ENCODE measurements around the gene SBF1.
"Not testable (repeated sequence)": the region's sequence is repeated elsewhere in the genome, so short reads cannot be mapped to it uniquely, and the experiment has no call there.

SBF1 gene, protein sequence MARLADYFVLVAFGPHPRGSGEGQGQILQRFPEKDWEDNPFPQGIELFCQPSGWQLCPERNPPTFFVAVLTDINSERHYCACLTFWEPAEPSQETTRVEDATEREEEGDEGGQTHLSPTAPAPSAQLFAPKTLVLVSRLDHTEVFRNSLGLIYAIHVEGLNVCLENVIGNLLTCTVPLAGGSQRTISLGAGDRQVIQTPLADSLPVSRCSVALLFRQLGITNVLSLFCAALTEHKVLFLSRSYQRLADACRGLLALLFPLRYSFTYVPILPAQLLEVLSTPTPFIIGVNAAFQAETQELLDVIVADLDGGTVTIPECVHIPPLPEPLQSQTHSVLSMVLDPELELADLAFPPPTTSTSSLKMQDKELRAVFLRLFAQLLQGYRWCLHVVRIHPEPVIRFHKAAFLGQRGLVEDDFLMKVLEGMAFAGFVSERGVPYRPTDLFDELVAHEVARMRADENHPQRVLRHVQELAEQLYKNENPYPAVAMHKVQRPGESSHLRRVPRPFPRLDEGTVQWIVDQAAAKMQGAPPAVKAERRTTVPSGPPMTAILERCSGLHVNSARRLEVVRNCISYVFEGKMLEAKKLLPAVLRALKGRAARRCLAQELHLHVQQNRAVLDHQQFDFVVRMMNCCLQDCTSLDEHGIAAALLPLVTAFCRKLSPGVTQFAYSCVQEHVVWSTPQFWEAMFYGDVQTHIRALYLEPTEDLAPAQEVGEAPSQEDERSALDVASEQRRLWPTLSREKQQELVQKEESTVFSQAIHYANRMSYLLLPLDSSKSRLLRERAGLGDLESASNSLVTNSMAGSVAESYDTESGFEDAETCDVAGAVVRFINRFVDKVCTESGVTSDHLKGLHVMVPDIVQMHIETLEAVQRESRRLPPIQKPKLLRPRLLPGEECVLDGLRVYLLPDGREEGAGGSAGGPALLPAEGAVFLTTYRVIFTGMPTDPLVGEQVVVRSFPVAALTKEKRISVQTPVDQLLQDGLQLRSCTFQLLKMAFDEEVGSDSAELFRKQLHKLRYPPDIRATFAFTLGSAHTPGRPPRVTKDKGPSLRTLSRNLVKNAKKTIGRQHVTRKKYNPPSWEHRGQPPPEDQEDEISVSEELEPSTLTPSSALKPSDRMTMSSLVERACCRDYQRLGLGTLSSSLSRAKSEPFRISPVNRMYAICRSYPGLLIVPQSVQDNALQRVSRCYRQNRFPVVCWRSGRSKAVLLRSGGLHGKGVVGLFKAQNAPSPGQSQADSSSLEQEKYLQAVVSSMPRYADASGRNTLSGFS (N-terminal part only)

DNA sequence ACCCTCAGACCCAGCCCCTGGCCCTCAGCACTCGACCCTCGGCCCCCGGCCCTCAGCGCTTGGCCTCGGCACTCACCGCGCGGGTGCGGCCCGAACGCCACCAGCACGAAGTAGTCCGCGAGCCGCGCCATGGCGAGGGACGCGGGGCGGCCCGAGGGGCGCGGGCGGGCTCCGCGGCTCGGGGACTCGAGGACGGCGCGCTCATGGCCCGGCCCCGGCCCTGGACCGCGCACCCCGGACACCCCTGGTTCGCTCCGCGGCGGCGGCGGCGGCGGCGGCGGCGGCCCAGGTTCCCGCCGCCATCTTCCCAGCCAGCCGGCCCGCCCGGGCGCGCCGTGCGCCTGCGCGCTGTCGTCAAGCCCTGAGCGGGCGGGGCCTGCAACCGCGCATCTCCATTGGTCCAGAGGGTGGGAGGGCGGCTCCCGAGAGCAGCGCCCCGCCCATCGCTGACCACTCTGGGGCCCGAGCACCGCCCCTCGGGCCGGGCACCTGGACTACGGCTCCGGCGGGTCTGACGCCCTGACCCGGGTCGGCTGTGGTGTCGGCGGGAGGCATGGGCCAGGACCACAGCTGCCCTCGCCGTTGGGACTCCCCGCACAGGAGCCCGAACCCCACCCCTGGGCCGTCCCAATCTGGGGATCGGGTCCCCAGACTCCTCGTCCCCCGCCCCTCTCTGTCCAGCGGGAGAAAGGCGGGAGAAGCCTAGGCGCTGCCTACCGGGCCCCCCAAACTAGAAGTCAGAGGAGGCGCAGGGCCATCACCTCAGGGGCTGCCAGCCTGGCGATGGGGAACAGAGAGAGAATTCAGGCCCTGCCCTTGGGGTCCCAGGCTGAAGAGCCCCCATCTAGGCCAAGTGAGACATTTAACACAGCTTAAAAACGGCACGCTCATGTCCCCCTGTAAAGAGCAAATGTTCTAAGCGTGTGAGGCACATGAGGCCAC lies at the start of gene SBF1:
SBF1 (minus strand) TSS at position 326 of the 942 bp plus-strand sequence; CDS start at position 131, 195 bp downstream.
- peak; percentile 88 for DNase-seq (ENCODE audit: low read depth)

DNA sequence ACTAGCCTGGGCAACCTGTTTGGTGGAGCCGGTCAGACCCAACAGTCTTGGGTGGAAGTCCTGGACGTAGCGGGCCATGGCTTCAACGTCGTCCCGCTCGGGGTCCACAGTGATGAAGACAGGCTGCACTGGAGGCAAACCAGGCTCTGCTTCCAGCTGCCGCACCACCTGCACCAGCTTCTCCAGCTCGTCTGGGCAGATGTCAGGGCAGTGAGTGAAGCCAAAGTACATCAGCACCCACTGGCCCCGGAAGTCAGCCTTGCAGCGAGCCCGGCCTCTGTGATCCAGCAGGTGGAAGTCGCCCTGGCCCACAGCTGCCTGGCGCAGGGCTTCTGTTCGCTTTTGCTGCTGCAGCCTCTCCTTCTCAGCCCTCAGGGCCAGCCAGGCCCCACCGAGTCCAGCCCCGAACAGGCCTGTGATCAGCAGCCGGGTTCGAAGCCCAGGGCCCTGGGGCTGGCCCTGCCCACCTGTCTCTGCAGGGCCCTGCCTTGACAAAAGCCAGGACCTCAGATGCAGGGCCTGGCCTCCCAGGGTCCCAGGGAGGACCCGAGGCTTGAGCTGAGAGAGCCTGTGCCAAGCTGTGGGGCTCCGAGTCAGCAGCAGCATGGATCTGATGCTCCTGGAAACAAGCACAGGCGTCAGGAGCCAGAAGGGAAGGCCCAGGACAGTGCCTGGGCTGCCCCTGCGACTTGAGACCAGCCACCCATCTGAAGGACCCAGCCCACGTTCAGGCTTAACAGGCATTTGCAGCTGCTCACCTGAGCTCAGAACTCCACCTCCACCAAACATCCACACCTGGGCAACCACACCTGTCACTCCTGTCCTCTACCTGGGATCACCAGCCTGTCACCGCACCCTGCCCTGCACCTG lies 49.2 kb upstream of the SBF1 start:
- DNase-seq (ENCODE audit: low read depth) = no peak

DNA sequence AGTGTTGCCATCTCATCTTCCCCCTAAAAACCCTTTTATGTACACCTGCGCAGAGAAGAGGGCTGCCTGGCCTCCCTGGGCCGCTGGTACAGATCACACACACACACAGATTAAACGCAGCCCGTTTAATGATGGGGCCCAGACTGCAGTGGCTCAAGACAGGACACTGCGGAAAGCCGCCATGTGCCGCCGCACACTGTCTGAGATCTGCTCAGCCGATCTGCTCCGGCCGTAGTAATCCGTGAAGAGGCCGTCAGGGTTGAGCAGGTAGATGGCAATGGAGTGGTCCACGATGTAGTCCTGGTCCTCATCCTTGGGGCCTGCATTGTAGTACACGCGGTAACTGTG lies 48.6 kb upstream of the SBF1 start:
- DNase-seq (ENCODE audit: low read depth) = no peak

DNA sequence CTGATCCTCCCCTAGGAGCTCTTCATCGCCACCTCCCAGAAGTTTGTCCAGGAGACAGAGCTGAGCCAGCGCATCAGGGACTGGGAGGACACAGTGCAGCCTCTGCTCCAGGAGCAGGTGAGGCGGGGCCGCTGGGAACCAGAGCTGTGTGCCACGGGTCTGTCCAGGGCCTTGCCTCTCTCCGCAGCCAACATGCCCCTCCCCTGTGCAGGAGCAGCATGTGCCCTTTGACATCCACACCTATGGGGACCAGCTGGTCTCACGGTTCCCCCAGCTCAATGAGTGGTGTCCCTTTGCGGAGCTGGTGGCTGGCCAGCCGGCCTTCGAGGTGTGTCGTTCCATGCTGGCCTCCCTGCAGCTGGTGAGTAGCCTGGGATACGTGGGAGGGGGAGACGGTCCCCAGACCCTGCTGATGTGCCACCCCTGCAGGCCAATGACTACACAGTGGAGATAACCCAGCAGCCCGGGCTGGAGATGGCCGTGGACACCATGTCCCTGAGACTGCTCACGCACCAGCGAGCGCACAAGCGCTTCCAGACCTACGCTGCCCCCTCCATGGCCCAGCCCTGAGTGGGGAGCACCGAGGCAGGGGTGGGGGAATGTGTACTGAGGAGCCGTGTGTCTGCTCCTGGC lies 48.1 kb upstream of the SBF1 start:
- no peak for DNase-seq (ENCODE audit: low read depth)

DNA sequence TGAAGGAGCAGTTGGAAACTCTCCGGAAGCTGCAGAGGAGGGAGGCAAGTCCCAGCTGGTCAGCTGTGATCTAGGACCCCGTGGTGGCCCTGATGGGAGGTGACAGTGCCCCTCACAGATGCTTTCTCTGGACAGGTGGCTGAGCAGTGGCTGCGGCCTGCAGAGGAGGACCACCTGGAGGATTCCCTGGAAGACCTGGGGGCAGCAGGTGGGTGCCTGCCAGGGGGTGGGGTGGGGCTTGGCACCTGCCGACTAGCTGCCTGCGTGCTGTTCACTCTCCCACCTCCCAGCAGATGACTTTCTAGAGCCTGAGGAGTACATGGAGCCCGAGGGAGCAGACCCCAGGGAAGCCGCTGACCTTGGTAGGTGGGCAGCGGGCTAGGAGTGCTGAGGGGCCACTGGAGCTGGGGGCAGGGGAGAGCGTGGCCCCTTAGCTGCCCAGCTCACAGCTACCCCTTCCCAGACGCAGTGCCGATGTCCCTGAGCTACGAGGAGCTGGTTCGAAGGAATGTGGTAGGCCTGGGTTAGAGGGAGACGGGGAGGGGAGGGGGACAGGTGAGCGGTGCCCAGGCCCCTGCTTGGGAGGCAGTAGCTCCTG lies 47.5 kb upstream of the SBF1 start:
- no peak for DNase-seq (ENCODE audit: low read depth)

DNA sequence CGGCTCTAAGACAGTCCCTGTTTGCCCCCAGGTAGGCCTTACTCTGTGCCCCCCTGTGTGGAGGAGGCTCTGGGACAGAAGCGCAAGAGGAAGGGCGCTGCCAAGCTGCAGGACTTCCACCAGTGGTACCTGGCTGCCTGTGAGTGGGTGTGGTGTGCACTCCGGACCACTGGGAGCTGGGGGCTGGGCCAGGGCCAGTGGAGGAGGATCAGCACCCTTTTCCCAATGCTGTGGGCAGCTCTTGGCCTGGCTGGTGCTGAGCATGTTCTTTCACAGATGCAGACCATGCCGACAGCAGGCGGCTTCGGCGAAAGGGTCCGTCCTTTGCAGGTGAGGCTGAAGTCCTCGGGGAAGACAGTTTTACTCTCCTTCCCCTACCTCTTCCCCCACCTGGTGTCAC lies 46.9 kb upstream of the SBF1 start:
- no peak for DNase-seq (ENCODE audit: low read depth)

DNA sequence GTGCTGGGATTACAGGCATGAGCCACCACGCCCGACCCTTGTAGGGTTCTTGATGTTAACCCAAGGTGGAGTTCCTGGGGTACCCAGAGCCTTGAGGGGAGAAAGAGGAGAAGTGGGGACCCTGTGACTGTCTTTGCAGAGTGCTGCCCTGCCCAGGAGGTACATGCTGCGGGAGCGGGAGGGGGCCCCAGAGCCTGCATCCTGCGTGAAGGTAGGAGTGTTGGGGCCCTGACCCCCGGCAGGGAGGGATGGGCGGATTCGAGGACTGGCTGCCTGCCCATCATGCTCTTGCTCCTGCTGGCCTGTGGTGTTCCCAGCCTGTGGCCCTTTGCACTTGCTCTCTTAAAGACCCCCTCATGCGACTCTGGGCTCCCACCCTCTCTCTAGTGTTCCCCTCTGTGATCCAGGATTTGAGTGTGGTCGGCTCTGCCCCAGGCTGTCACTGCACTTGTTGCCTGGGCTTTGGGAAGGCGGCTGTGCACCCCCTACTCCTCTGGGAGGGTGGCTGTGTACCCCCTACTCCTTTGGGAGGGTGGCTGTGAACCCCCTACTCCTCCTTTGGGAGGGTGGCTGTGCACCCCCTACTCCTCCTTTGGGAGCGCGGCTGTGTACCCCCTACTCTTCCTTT lies 46.1 kb upstream of the SBF1 start:
- no peak for DNase-seq (ENCODE audit: low read depth)

DNA sequence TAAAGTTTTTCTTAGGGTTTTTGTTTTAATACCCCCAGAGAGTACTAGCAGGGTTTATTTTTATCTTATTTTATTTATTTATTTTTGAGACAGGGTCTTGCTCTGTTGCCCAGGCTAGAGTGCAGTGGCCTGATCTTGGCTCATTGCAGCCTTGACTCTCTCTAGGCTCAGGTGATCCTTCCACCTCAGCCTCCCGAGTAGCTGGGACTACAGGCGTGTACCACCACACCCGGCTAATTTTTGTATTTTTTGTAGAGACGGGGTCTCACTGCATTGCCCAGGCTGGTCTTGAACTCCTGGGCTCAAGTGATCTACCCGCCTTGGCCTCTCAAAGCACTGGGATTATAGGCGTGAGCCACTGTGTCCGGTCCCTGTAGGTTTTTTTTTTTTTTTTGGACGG lies 45.3 kb upstream of the SBF1 start:
- not testable (repeated sequence) for DNase-seq (ENCODE audit: low read depth)

DNA sequence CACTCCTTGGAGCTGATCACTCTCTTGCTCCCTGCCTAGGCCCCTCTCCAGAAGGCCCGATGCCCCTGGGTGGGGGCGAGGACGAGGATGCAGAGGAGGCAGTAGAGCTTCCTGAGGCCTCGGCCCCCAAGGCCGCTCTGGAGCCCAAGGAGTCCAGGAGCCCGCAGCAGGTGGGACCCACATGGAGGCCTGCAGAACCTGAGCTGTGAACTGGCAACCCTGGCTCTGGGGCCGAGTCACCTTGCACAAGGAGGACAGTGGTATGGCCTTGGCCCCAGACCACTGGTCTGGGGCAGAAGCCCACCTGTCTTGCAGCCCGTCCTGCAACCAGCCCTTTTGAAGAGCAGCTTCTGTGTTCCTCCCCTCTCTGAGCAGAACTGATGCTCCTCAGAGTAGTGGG lies 44.3 kb upstream of the SBF1 start:
- DNase-seq (ENCODE audit: low read depth) = no peak

DNA sequence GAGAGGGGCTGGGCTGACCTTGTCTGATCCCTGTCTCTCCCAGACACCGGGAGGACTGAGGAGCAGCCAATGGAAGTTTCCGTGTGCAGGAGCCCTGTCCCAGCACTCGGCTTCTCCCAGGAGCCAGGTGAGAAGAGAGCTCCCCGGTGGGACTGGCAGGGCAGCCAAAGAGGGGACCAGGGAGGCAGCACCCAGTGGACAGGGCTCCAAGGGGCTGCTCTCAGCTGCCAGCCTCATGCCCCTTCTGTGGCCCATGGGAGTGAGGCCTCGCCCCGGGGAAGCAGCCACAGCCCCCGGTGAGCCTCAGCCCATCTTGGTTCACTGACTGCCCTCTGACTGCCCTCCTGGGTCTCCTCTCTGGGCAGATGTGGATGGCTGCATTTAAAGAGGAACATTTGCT lies 43.8 kb upstream of the SBF1 start:
- no peak for DNase-seq (ENCODE audit: low read depth)

DNA sequence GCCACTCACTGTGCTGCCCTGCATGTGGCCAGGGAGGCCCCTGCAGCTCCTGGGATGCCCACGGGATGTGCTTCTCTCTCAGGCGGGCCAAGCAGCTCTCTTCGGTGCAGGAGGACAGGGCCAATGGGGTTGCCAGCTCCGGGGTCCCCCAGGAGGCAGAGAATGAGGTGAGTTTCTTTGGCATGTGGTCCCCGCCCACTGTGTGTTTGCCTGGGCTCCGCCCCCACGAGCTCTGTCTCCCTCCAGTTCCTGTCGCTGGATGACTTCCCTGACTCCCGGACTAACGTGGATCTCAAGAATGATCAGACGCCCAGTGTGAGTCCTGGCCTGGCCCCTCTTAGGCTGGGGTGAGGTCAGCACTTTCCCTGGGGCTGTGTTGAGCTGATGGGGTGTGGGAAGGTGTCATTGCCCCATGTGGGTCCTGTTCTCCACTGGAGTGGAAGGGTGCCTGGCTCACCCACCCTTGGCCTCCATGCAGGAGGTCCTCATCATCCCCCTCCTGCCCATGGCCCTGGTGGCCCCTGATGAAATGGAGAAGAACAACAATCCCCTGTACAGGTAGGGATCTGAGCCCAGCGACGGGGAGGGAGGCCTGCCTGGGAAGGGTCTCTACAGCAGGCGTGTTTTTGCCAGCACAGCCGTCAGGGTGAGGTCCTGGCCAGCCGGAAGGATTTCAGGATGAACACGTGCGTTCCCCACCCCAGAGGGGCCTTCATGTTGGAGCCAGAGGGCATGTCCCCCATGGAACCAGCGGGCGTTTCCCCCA lies 42.8 kb upstream of the SBF1 start:
- no peak for DNase-seq (ENCODE audit: low read depth)

DNA sequence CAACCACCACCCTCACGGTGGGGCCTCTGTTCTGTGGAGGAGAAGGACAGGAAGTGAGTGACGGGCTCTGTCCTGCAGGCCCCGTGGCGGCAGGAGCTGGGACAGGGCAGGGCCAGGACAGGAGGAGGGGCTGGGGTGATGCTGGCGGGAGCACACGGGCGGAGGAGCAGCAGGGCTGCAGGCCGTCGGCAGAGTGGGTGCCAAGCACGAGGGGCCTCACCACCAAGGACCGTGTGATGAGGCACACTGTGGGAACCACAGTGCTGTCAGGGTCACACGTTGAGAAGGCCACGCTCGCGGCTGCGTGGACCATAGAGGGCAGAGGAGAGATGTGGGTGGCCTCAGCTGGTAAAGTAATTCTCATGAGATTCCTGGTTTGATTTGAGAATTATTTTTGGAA lies 42.1 kb upstream of the SBF1 start:
- no peak for DNase-seq (ENCODE audit: low read depth)

DNA sequence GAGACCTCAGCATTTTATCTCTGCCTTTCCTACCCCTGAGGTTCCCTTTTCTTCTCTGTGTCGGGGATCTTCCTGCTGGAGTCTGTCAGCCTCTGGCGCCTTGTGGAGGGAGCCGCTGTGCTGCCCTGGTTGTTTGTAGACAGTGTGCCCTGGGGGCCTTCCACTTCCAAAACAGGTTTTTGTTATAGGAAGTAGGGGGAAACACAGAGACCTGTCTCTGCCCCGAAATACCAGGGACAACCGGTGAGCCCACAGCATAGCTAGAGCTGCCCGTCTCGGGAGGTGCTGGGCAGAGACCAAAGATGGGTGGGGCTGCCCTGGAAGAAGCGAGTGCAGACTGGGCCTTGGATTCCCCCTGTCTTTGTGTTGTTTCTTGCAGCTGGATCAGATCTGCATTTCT lies 41.2 kb upstream of the SBF1 start:
- DNase-seq (ENCODE audit: low read depth) = no peak

DNA sequence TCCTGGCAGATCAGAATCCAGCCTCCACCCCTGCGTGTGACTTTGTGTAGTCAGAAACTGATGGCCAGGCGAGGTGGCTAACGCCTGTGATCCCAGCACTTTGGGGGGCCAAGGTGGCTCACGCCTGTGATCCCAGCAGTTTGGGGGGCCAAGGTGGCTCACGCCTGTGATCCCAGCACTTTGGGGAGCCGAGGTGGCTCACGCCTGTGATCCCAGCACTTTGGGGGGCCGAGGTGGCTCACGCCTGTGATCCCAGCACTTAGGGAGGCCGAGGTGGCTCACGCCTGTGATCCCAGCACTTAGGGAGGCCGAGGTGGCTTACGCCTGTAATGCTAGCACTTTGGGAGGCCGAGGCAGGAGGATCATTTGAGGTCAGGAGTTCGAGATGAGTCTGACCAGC lies 38.3 kb upstream of the SBF1 start:
- no peak for DNase-seq (ENCODE audit: low read depth)

DNA sequence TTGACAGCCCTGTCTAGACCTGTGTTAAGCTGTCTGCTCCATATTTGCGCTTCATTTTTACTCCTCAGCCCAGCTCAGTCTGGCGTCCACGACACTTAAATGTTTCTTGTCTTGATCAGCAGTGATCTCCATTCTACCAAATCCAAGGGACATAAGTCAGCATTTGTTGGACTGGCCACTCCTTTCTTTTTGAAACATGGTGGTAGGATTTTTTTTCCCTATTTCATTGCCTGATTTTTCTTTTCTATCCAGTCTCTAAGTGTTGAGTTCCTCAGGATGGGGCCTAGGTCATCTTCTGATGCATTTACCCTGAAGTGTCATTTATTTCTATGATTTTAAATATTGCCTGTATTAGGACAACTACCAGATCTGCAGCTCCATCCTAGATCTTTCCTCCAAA lies 34.1 kb upstream of the SBF1 start:
- DNase-seq (ENCODE audit: low read depth) = no peak

DNA sequence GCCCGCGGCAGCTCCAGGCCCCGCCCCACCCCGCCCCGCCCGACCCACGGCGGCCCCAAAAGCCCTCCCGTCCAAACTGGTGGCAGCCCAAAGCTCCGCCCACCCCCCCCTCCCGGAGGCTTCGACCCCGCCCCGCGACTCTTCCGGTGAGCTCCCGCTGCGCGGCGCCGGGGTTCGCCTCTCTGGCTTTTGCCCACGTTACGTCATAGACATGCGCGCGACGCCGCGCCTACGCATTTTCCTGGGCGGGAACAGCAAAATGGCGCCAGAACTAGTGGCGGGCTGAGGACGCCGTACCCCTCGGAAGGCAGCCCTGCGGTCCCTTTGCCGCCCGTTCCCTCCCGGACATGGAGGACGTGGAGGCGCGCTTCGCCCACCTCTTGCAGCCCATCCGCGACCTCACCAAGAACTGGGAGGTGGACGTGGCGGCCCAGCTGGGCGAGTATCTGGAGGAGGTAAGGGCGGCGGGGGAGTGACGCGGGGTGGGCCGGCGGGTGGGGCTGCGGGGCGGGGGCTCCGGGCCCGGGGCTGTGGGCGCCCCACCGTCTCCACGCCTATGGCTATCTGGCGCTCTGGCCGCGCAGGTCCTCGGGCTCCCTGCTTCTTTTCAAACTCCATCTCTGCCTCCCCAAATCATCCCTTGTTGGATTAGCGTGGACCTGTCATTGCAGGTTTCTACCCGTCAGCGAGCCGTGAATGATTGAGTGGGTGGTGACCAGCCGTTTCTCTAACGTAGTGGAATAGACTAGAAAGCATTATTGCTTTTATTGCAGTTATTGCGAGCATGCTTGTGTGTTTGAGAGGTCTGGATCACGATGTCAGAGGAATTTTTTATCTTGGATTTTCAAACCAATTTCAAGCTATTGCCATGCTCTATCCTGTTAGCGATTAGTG lies 33.4 kb upstream of the SBF1 start, which contains the start of gene NCAPH2:
NCAPH2 (plus strand) TSS at position 234 of the 894 bp plus-strand sequence; CDS start at position 348, 114 bp downstream.
- peak; percentile 94 for DNase-seq (ENCODE audit: low read depth)

DNA sequence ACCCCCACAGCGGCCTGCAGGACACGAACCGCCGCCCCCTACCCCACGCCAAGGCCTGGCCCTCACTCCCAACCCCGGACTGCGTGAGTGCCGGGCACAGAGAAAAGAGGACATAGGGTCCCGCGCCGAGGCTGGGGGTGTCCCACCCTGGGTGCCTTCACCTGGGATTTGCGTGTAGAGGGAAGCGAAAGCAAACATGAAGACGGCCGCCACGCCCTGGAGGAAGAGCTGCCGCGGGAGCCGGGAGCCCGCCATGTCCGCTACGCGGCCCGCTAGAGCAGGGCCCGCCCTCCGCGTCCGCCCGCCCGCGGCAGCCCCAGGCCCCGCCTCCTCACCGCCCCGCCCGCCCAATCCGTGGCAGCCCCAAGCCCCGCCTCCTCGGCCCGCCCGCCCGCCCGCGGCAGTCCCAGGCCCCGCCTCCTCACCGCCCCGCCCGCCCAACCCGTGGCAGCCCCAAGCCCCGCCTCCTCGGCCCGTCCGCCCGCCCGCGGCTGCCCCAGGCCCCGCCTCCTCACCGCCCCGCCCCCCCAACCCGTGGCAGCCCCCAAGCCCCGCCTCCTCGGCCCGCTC lies 32.7 kb upstream of the SBF1 start, which contains the start of gene LMF2:
LMF2 (minus strand) TSS at position 282 of the 570 bp plus-strand sequence; CDS start at position 255, 27 bp downstream.
- DNase-seq (ENCODE audit: low read depth) = no peak
